Muscle layer of duodenum (tissue), 2 donors: ENCODE results near the gene GNAI2.
A peak's percentile ranks its signal among the peaks of the same experiment; 100 is the strongest.
"Not testable (repeated sequence)": the region's sequence is repeated elsewhere in the genome, so short reads cannot be mapped to it uniquely, and the experiment has no call there.

Experiments
- H3K27ac ChIP-seq: one replicate; pipeline ENCODE4 v1.7.0; 2013; ENCODE audit warnings: mild to moderate bottlenecking, low read length
- H3K27me3 ChIP-seq: one replicate; pipeline ENCODE4 v1.7.0; 2013; ENCODE audit warnings: low read depth, mild to moderate bottlenecking, control low read depth, low read length
- H3K36me3 ChIP-seq, 2 donors: one replicate each; pipeline ENCODE4 v1.7.0; 2013; ENCODE audit warnings: low read length in 2 of 2, control low read depth in 1 of 2, mild to moderate bottlenecking in 1 of 2; ENCODE audit not compliant: insufficient read depth in 2 of 2, control insufficient read depth in 1 of 2
- H3K4me1 ChIP-seq, 2 donors: one replicate each; pipeline ENCODE4 v1.7.0; 2013; ENCODE audit warnings: low read length in 2 of 2, mild to moderate bottlenecking in 2 of 2, control low read depth in 1 of 2, moderate library complexity in 1 of 2; ENCODE audit not compliant: insufficient read depth in 2 of 2, control insufficient read depth in 1 of 2
- H3K4me3 ChIP-seq, 2 donors: one replicate each; pipeline ENCODE4 v1.7.0; 2013; ENCODE audit warnings: low read length in 2 of 2, low read depth in 1 of 2, mild to moderate bottlenecking in 1 of 2
- H3K9me3 ChIP-seq, 2 donors: one replicate each; pipeline ENCODE4 v1.7.0; 2013; ENCODE audit warnings: low read length in 2 of 2, control low read depth in 1 of 2, mild to moderate bottlenecking in 1 of 2; ENCODE audit not compliant: control insufficient read depth in 1 of 2
- donor health status: healthy.

GNAI2 gene

GRCh38 chr3:50261505-50261904, 25.5 kb downstream of the GNAI2 start:
- peak overlapping the region in 1 of 2 donors; percentile 57 for H3K4me3 ChIP-seq
- H3K4me1 ChIP-seq, result peaks cover 24 to 41% of the 10 kb centered on the region in 2 donors
- H3K9me3 ChIP-seq, result no peaks in the 10 kb centered on the region
- H3K36me3 ChIP-seq, result peaks cover 15 to 22% of the 10 kb centered on the region in 2 donors
- H3K27me3 ChIP-seq, result no peaks in the 10 kb centered on the region
- peak overlapping the region; percentile 49 for H3K27ac ChIP-seq

- peaks cover 8 to 15% of the 10 kb centered on the region in 2 donors for H3K36me3 ChIP-seq
- not testable (repeated sequence) for H3K4me3 ChIP-seq, H3K9me3 ChIP-seq, H3K27ac ChIP-seq, H3K27me3 ChIP-seq
- H3K4me1 ChIP-seq, result peaks cover 29 to 46% of the 10 kb centered on the region in 2 donors
These were observed 26.2 kb downstream of the GNAI2 start for GRCh38 chr3:50262200-50262599.

- peaks cover 3 to 10% of the 10 kb centered on the region in 2 donors for H3K36me3 ChIP-seq
- H3K9me3 ChIP-seq, result no peaks in the 10 kb centered on the region
- H3K4me3 ChIP-seq, result no peak overlapping the region
- peaks cover 29 to 49% of the 10 kb centered on the region in 2 donors for H3K4me1 ChIP-seq
- no peak overlapping the region for H3K27ac ChIP-seq
- no peaks in the 10 kb centered on the region for H3K27me3 ChIP-seq
These were observed 26.8 kb downstream of the GNAI2 start for GRCh38 chr3:50262778-50263177.

GRCh38 chr3:50263478-50264382, 27.7 kb downstream of the GNAI2 start:
- Histone ChIP-seq H3K4me1 (peaks cover 36 to 58% of the 10 kb centered on the region in 2 donors), H3K4me3 (peak overlapping the region in 1 of 2 donors; percentile 40), H3K9me3 (no peaks in the 10 kb centered on the region), H3K27me3 (no peaks in the 10 kb centered on the region), H3K36me3 (peaks cover 0 to under 1% of the 10 kb centered on the region in 2 donors), H3K27ac (peak overlapping the region; percentile 87)

GRCh38 chr3:50264383-50264963, 28.5 kb downstream of the GNAI2 start:
- Histone ChIP-seq H3K9me3 (no peaks in the 10 kb centered on the region), H3K4me3 (peak overlapping the region in 1 of 2 donors; percentile 40), H3K4me1 (peaks cover 33 to 62% of the 10 kb centered on the region in 2 donors), H3K27ac (peak overlapping the region; percentile 87), H3K36me3 (no peaks in the 10 kb centered on the region), H3K27me3 (no peaks in the 10 kb centered on the region)

GRCh38 chr3:50264964-50265485, 29.0 kb downstream of the GNAI2 start:
- peaks cover 33 to 58% of the 10 kb centered on the region in 2 donors for H3K4me1 ChIP-seq
- peak overlapping the region in 1 of 2 donors; percentile 27 for H3K4me3 ChIP-seq
- no peaks in the 10 kb centered on the region for H3K9me3 ChIP-seq
- no peaks in the 10 kb centered on the region for H3K36me3 ChIP-seq
- H3K27me3 ChIP-seq, result no peaks in the 10 kb centered on the region
- peak overlapping the region; percentile 87 for H3K27ac ChIP-seq

- Histone ChIP-seq H3K27ac (peak overlapping the region; percentile 87), H3K4me1 (peaks cover 33 to 56% of the 10 kb centered on the region in 2 donors), H3K4me3 (peak overlapping the region in 1 of 2 donors; percentile 27), H3K9me3 (no peaks in the 10 kb centered on the region), H3K27me3 (no peaks in the 10 kb centered on the region), H3K36me3 (no peaks in the 10 kb centered on the region)
These were observed 29.6 kb downstream of the GNAI2 start for GRCh38 chr3:50265571-50265970.

- no peaks in the 10 kb centered on the region for H3K36me3 ChIP-seq
- no peaks in the 10 kb centered on the region for H3K27me3 ChIP-seq
- peak overlapping the region; percentile 59 to 61 for H3K4me3 ChIP-seq
- peak overlapping the region; percentile 87 for H3K27ac ChIP-seq
- H3K9me3 ChIP-seq, result no peaks in the 10 kb centered on the region
- H3K4me1 ChIP-seq, result peaks cover 31 to 51% of the 10 kb centered on the region in 2 donors
These were observed 30.0 kb downstream of the GNAI2 start for GRCh38 chr3:50266017-50266416.

GRCh38 chr3:50266836-50267235, 30.8 kb downstream of the GNAI2 start:
- Histone ChIP-seq H3K9me3 (no peaks in the 10 kb centered on the region), H3K36me3 (no peaks in the 10 kb centered on the region), H3K4me1 (peaks cover 35 to 43% of the 10 kb centered on the region in 2 donors), H3K4me3 (peak overlapping the region; percentile 59 to 61), H3K27me3 (no peaks in the 10 kb centered on the region), H3K27ac (peak overlapping the region; percentile 87)

GRCh38 chr3:50267280-50267913, 31.4 kb downstream of the GNAI2 start:
- Histone ChIP-seq H3K27ac (peak overlapping the region; percentile 93), H3K4me3 (peak overlapping the region; percentile 59 to 61), H3K4me1 (peaks cover 35 to 43% of the 10 kb centered on the region in 2 donors), H3K9me3 (no peaks in the 10 kb centered on the region), H3K27me3 (no peaks in the 10 kb centered on the region), H3K36me3 (no peaks in the 10 kb centered on the region)

GRCh38 chr3:50268276-50268675, 32.3 kb downstream of the GNAI2 start:
- H3K4me1 ChIP-seq, result peaks cover 35 to 47% of the 10 kb centered on the region in 2 donors
- no peaks in the 10 kb centered on the region for H3K27me3 ChIP-seq
- H3K9me3 ChIP-seq, result no peaks in the 10 kb centered on the region
- H3K4me3 ChIP-seq, result peak overlapping the region; percentile 59 to 61
- H3K27ac ChIP-seq, result peak overlapping the region; percentile 93
- H3K36me3 ChIP-seq, result no peaks in the 10 kb centered on the region
